Activated naive CD4-positive, alpha-beta T cell treated with anti-CD3 and anti-CD28 coated beads, Interleukin-2, amount 50 U/mL, for 72 hours (primary cell): ENCODE measurements around the gene PRSS8. TPM values are rescaled to one million over a fixed set of nuclear protein-coding genes. Genes with fewer than 3 reads are reported as not detected.

ENCODE experiments used
- ATAC-seq, 2 donors: fragments of 150-1000 bp; cut with Tn5 transposase; 2 replicates each; pipeline ENCODE4 v1.10.0; 2021; ENCODE audit warnings: mild to moderate bottlenecking in 2 of 2, moderate library complexity in 2 of 2
- DNase-seq, 2 donors: peaks; one replicate each; pipeline ENCODE4 v3.0.0; 2021 to 2022; ENCODE audit warnings: low spot score in 2 of 2
- H3K27ac Mint-ChIP-seq, 2 donors: one replicate each; pipeline ENCODE4 v1.8.0; 2022; ENCODE audit warnings: mild to moderate bottlenecking in 2 of 2, mixed read lengths in 2 of 2
- H3K36me3 Mint-ChIP-seq, 2 donors: one replicate each; pipeline ENCODE4 v1.8.0; 2022; ENCODE audit warnings: mixed read lengths in 2 of 2
- H3K9me3 Mint-ChIP-seq, 2 donors: one replicate each; pipeline ENCODE4 v1.8.0; 2022; ENCODE audit warnings: mixed read lengths in 2 of 2
- total RNA-seq, 2 donors: library from RNA; stranded (reverse); gene quantifications; one replicate each; pipeline ENCODE4 v1.2.3, GENCODE V29; 2022

Gene PRSS8
- total RNA-seq, 2 donors from 2014 or later = not detected

DNA sequence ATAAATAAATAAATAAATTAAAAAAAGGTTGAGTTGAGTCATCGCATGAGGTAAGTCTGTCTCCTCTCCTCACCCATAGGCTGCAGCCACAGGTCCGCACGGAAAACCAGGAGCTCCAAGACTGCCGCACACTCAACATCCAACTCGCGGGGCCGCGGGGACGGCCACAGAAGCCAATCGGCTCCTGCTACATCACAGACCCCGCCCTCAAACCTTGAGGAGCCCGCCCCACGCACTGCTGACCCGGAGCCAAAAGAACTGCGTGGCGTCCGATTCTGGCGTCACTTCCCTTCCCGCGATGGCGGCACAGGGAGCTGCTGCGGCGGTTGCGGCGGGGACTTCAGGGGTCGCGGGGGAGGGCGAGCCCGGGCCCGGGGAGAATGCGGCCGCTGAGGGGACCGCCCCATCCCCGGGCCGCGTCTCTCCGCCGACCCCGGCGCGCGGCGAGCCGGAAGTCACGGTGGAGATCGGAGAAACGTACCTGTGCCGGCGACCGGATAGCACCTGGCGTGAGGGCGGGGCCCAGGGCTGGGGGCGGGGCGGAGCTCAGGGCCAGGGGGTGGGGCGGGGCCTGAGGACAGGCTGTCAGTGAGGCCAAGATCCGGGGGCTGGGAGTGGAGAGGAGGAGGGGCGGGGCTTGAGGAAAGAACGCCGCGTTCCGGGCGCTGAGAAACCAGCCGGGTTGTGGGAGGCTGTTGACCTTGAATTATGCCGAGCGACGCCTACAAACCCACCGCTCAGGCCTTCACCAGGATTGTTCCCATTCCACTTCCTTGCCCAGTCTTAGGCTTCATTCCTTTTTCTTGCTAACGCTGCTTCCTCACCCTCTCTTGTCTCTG is 17.9 kb downstream of the PRSS8 start, which contains the start of gene KAT8:
KAT8 (plus strand) TSS at position 281 of the 839 bp plus-strand sequence; CDS start at position 299, 18 bp downstream.
- no peaks in the 10 kb centered on the region for H3K9me3 Mint-ChIP-seq
- ATAC-seq (peak; percentile 95), DNase-seq (peak; percentile 95 to 98)
- H3K36me3 Mint-ChIP-seq = peaks cover 15 to 21% of the 10 kb centered on the region in 2 donors
- H3K27ac Mint-ChIP-seq = peak within 1 kb of the TSS; percentile 91 to 95

DNA sequence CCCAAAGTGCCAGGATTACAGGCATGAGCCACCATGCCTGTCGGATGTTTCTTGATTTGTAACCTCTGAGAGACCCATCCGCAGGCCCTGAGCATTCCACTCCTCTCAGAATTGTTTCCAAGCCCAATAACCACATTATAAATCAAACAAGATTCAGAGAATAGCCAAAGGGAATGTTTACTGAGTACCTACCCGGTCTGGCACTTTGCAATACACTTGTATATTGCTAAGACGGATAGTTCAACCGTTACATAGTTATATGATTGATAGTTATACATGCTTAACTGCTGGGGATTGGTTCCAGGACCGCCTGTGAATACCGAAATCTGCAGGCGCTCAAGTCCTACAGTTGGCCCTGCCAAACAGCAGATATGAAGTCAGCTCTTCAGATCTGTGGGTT is 21.1 kb downstream of the PRSS8 start:
- ATAC-seq = no peak
- H3K27ac Mint-ChIP-seq = peak overlapping the region in 1 of 2 donors; percentile 88
- DNase-seq = no peak
- H3K36me3 Mint-ChIP-seq = peaks cover 13 to 17% of the 10 kb centered on the region in 2 donors
- no peaks in the 10 kb centered on the region for H3K9me3 Mint-ChIP-seq

DNA sequence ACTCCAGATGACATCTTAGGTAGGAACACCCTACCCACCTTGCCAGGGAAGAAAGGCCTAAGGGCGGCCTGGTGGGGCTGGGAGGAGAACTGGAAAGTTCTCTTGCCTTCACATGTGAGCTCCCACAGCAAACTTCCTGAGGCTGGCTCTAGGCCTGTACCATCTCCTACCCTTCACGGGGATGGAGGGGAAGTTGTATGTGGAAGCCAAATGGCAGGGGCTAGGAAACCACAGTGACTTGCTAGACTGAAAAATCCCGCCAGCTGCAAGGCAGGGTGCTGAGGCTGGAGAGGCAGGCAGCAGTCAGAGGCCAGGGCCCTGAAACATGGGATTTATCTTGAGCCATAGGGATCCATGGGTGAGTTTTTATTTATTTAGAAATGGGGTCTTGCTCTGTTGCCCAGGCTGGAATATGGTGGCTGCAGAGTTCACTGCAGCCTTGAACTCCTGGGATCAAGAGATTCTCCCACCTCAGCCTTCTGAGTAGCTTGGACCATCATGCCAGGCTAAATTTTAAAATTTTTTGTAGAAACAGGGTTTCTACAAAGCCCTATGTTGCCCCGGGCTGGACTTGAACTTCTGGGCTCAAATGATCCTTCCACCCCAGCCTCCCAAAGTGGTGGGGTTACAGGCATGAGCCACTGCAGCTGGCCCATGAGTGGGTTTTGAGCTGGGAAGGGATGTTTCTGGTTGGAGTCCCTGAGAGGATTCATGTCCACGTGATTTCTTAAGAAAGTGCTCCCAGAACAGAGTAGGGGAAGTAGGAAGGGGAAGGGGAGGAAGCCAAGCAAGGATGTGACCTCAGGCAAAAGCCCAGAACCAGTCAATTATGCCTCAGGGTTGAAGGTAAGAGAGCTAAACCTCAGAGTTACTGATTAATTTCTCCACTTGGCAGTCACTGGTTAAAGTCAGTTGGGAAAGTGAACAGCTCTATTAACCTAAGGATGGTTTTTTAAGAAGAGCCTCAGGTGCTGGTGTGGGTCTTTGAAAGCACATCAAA is 22.1 kb downstream of the PRSS8 start:
- Mint-ChIP-seq H3K9me3 (no peaks in the 10 kb centered on the region), H3K27ac (peak overlapping the region in 1 of 2 donors; percentile 75), H3K36me3 (peaks cover 5 to 19% of the 10 kb centered on the region in 2 donors)
- no peak for ATAC-seq
- DNase-seq = no peak

DNA sequence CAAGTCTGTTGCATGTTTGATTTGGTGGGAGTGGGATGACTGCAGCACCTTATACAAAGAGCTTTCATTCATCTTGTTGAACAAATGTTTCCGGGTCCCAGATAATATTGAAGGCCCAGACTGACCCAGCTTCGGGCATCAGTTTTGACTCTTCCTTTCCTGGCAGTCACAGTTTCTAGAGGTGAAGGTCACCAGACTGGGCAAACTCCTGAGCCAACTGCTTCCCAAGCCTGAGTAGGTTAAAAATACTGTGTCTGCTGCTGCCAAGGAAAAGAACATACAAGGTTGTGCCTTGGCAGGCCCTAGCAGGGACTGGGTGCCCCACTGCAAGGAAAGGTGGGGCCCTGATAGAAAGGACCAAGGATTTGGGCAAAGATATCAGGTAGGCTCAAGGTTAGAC is 22.8 kb downstream of the PRSS8 start:
- H3K9me3 Mint-ChIP-seq = no peaks in the 10 kb centered on the region
- no peak overlapping the region for H3K27ac Mint-ChIP-seq
- H3K36me3 Mint-ChIP-seq = peaks cover 0 to 19% of the 10 kb centered on the region in 2 donors

DNA sequence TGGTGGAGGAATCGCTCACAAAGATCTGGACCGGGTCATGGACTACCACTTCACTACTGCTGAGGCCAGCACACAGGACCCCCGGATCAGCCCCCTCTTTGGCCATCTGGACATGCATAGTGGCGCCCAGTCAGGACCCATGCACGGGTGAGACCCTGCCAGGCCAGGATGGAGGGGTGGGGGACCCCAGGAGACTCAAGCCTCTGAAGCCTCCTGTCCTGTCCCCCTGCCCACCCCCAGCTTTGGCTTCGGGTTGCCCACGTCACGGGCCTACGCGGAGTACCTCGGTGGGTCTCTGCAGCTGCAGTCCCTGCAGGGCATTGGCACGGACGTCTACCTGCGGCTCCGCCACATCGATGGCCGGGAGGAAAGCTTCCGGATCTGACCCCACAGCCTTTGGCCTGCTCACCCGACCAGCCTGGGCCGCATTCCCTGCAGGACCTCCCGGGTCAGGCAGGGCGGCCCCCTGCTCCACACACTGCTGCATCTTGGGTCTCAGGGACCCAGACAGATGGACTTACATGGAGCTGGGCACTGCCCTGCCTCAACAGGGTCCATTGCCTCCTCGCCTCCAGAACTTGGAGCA is 23.6 kb downstream of the PRSS8 start:
- ATAC-seq = no peak

More for the DNA sequence above, 22.8 kb downstream of the PRSS8 start:
- no peak for DNase-seq
- ATAC-seq = no peak

DNA sequence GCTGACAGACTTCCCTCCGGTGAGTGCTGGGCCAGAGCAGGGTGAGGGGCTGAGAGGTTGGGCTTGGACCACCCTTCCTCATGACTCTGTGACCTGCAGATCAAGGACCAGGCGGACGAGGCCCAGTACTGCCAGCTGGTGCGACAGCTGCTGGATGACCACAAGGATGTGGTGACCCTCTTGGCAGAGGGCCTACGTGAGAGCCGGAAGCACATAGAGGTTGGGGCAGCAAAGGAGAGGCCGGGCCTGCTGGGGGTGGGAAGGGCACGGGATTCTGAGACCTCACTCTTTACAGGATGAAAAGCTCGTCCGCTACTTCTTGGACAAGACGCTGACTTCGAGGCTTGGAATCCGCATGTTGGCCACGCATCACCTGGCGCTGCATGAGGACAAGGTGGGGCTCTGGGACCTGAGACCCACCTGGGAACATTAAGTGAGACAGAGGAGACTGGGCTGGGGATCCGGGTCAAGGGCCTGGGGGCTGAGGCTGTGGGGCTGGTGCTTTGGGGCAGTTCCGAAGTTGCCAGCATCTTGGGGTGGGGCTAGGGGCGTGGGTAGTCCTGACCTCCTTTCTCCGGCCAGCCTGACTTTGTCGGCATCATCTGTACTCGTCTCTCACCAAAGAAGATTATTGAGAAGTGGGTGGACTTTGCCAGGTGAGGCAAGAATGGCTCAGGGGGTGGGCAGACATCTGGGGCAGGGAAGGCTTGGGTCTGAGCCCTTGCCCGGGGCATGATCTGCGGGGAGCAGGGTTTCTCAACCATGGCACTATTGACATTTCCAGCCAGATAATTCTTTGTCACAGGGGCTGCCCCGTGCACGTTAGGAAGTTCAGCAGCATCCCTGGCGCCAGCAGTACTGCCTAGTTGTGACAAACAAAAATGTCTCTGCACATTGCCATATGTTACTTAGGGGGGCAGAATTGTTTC is 25.2 kb downstream of the PRSS8 start:
- DNase-seq = no peak
- Mint-ChIP-seq H3K27ac (peak overlapping the region in 1 of 2 donors; percentile 50), H3K36me3 (peaks cover 0 to 14% of the 10 kb centered on the region in 2 donors), H3K9me3 (no peaks in the 10 kb centered on the region)
- no peak for ATAC-seq

More for the DNA sequence above, 23.6 kb downstream of the PRSS8 start:
- no peaks in the 10 kb centered on the region for H3K9me3 Mint-ChIP-seq
- peaks cover 0 to 19% of the 10 kb centered on the region in 2 donors for H3K36me3 Mint-ChIP-seq
- H3K27ac Mint-ChIP-seq = no peak overlapping the region
- no peak for DNase-seq

DNA sequence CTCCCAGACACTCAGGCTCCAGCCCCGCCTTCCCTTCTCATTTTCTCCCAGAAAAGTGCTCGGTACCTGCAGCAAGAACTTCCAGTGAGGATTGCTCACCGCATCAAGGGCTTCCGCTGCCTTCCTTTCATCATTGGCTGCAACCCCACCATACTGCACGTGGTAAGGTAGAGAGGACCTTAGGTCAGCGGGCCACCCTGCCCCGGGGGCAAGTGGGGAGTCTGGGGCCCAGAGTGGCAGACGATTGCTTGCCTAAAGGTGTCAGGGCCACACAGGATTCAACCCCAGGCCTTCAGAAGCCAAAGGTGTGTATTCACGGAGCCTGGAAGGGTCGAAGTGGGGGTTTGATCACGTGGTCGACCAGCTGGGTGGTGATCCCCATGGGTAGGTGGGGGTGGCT is 25.9 kb downstream of the PRSS8 start:
- no peaks in the 10 kb centered on the region for H3K9me3 Mint-ChIP-seq
- no peak for DNase-seq
- H3K27ac Mint-ChIP-seq = peak overlapping the region in 1 of 2 donors; percentile 88
- no peak for ATAC-seq
- peaks cover 0 to 14% of the 10 kb centered on the region in 2 donors for H3K36me3 Mint-ChIP-seq

DNA sequence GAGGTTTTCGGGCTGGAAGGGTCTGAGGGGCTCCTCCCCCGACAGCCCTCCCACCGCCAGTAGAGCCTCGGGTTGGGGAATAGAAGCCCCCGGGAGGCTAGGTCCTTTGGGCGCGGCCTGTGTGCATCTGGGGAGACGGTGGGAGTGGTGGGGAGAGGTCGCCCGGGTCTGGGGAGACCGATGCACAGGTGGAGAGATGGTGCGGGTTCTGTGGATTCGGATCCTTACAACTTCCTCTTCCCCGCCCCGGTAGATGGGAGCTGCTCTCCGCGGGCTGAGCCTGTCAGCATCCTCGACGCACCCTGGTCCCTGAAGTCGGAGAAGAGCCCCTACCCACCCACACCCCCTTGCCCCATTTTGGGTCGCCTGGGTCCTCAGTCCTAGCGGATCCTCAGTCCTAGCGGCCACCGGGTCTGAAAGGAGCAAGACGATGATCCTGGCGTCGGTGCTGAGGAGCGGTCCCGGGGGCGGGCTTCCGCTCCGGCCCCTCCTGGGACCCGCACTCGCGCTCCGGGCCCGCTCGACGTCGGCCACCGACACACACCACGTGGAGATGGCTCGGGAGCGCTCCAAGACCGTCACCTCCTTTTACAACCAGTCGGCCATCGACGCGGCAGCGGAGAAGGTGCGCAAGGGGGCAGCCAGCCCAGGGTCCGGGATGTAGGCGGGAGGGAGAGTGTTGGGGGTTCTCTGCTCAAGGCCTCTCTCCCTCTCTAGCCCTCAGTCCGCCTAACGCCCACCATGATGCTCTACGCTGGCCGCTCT is 26.6 kb downstream of the PRSS8 start:
- no peak for DNase-seq

DNA sequence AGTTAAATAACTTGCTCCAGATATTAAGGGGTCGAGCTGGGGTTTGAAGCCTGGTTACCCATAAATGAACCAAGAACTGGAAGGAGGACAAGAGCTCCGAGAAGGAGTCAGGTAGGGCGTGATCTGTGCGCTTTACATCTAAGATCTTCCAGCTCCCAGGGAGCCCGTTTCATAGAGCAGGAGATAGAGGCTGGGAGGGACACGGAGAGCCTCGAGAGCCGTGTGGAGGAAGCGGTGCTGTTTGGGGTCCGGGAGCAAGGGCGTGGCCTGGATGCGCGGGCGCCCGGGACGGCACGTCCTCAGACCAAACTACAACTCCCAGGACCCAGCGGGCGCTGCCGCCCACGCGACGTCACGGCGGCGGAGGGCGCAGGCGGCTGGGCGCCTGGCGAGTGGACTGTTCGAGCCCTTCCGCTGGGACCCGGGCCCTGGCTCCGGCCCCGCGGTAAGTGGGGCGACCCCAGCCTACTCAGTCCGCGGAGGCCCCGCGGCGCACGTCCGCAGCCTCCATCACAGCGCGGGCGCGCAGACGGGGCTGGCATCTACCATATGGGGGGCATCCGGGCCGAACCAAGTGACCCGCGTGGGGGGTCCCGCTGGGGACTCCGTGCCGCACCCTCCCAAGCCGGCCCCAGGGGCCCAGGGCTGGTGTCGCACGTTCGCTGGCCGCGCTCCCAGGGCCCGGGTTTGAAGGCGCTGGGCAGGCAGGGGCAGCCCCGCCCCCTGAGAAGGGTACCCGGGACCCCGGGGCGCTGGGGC is 27.3 kb downstream of the PRSS8 start, which contains the start of gene BCKDK:
BCKDK (plus strand) TSS at position 352 of the 759 bp plus-strand sequence. CDS start 838 bp downstream, outside the sequence.
- DNase-seq = peak; percentile 76
- peaks cover 0 to 14% of the 10 kb centered on the region in 2 donors for H3K36me3 Mint-ChIP-seq
- H3K27ac Mint-ChIP-seq = peak within 1 kb of the TSS; percentile 94
- ATAC-seq = peak; percentile 76 to 84
- H3K9me3 Mint-ChIP-seq = no peaks in the 10 kb centered on the region

More for the DNA sequence above, 26.6 kb downstream of the PRSS8 start:
- H3K36me3 Mint-ChIP-seq = peaks cover 0 to 14% of the 10 kb centered on the region in 2 donors
- H3K9me3 Mint-ChIP-seq = no peaks in the 10 kb centered on the region
- ATAC-seq = no peak
- H3K27ac Mint-ChIP-seq = peak overlapping the region in 1 of 2 donors; percentile 88

DNA sequence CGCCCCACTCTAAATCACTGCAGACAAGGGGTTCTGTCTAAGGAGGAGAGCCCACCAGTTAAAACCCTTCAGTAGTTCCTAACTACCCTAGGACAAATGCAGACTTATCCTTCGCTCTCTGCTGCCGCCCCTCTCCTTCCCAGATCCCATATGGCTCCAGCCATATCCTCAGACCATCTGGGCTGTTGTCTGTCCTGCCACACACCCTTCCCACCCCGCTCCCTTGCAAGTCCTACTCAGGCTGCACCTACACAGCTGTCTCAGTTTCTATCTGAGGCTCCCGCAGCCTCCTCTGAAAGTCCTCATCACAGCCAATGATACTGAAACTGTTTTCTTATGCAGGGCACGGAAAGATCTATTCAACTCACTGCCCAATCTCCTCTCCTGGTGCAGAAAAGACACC is 28.1 kb downstream of the PRSS8 start:
- peaks cover 0 to 14% of the 10 kb centered on the region in 2 donors for H3K36me3 Mint-ChIP-seq
- DNase-seq = peak in 1 of 2 donors; percentile 53
- peak overlapping the region; percentile 94 for H3K27ac Mint-ChIP-seq
- no peaks in the 10 kb centered on the region for H3K9me3 Mint-ChIP-seq
- ATAC-seq = peak; percentile 81 to 89

DNA sequence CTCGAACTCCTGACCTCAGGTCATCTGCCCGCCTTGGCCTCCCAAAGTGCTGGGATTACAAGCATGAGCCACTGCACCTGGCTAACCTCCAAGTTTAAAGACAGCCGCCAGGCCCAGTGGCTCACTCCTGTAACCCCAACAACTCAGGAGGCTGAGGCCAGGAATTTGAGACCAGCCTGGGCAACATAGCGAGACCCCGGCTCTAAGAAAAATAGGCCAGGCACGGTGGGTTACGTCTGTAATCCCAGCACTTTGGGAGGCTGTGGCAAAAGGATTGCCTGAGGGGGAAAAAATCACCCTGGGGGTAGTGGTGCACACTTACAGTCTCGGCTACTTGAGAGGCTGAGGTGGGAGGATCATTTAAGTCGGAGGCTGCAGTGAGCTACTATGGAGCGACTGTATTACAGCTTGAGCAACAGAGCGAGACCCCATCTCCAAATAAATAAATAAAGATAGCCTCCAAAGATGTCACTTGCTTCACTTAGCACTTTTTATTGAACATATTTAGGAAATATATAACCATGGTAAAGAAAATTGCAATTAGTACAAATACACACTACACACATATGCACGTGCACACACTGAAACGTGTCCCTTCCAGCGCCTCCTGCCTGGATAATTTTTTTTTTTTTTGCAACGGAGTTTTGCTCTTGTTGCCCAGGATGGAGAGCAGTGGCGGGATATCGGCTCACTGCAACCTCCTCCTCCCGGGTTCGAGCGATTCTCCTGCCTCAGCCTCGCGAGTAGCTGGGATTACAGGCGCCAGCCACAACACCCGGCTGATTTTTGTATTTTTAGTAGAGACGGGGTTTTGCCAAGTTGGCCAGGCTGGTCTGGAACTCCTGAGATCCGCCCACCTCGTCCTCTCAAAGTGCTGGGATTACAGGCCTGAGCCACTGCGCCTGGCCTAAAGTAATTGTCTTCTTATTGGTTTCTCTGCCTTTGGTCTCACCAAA is 28.7 kb downstream of the PRSS8 start:
- H3K27ac Mint-ChIP-seq = peak overlapping the region; percentile 94
- peaks cover 0 to 14% of the 10 kb centered on the region in 2 donors for H3K36me3 Mint-ChIP-seq
- no peak for ATAC-seq

DNA sequence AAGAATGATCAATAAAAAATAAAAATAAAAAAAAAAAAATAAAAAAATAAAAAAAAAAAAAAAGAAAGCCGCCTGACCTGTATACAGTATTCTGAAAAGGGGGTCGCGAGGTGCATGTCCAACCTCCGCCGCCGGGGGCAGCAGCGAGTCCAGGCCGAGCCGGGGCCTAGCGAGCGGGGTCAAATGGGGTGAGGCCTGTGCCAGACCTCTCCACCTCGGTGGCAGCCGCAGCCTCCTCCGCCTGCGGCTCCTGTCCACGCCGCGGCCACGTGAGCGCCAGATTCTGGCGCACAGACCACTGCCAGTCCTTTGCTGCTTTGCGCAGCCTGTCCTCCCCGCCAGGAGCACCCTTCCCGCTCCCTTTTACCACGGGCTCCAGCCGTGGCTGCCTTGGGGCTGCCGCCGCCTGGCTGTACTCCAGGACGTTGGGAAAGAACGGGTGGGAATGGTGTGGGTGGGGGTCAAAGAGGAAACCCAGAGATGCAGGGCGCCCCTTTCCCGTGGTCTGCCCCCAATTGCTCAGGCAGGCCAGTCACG is 29.8 kb downstream of the PRSS8 start:
- Mint-ChIP-seq H3K36me3 (peaks cover 0 to 14% of the 10 kb centered on the region in 2 donors), H3K9me3 (no peaks in the 10 kb centered on the region), H3K27ac (peak overlapping the region; percentile 22 to 82)
- DNase-seq = peak; percentile 84 to 96
- ATAC-seq = peak; percentile 49 to 66

More for the DNA sequence above, 28.7 kb downstream of the PRSS8 start:
- no peaks in the 10 kb centered on the region for H3K9me3 Mint-ChIP-seq
- DNase-seq = no peak
